DMS 273 (cell line): ENCODE measurements around the gene ADAMTS1.

Experiments
- DNase-seq: peaks from one replicate; lab custom pipeline; 2025; ENCODE audit not compliant: unreplicated experiment; lab: John Stamatoyannopoulos, UW

Gene ADAMTS1

GRCh38 chr21:26845759-26846035 is 488 bp upstream of the ADAMTS1 start:
- no peak for DNase-seq

GRCh38 chr21:26844258-26845065 is 747 bp downstream of the ADAMTS1 start:
- peak; percentile 63 for DNase-seq

GRCh38 chr21:26843933-26844257 is 1.3 kb downstream of the ADAMTS1 start:
- peak; percentile 22 for DNase-seq

GRCh38 chr21:26842974-26843932 is 2.0 kb downstream of the ADAMTS1 start:
- DNase-seq: peak; percentile 60

GRCh38 chr21:26842300-26842699 is 2.9 kb downstream of the ADAMTS1 start:
- DNase-seq: no peak

- DNase-seq: peak; percentile 29
Observed at GRCh38 chr21:26840912-26841311, 4.3 kb downstream of the ADAMTS1 start.

GRCh38 chr21:26840201-26840600 is 5.0 kb downstream of the ADAMTS1 start:
- DNase-seq: no peak

- no peak for DNase-seq
Observed at GRCh38 chr21:26837539-26837938, 7.7 kb downstream of the ADAMTS1 start.

- DNase-seq: no peak
Observed at GRCh38 chr21:26836528-26836927, 8.7 kb downstream of the ADAMTS1 start.

- no peak for DNase-seq
Observed at GRCh38 chr21:26835714-26836265, 9.4 kb downstream of the ADAMTS1 start.

GRCh38 chr21:26835027-26835713 is 10.0 kb downstream of the ADAMTS1 start:
- DNase-seq: no peak

GRCh38 chr21:26834181-26834905 is 10.9 kb downstream of the ADAMTS1 start:
- no peak for DNase-seq

- no peak for DNase-seq
Observed at GRCh38 chr21:26833460-26833939, 11.7 kb downstream of the ADAMTS1 start.

GRCh38 chr21:26833011-26833410 is 12.2 kb downstream of the ADAMTS1 start:
- no peak for DNase-seq

- no peak for DNase-seq
Observed at GRCh38 chr21:26832546-26832945, 12.7 kb downstream of the ADAMTS1 start.

- DNase-seq: no peak
Observed at GRCh38 chr21:26826801-26827200, 18.4 kb downstream of the ADAMTS1 start.

- no peak for DNase-seq
Observed at GRCh38 chr21:26820509-26820908, 24.7 kb downstream of the ADAMTS1 start.

GRCh38 chr21:26819740-26820324 is 25.4 kb downstream of the ADAMTS1 start:
- no peak for DNase-seq

GRCh38 chr21:26818906-26819305 is 26.3 kb downstream of the ADAMTS1 start:
- no peak for DNase-seq

- no peak for DNase-seq
Observed at GRCh38 chr21:26815197-26815596, 30.0 kb downstream of the ADAMTS1 start.
